Jurkat, Clone E6-1 (cell line): ENCODE measurements around the gene DLGAP1.
"Not testable (repeated sequence)": the region's sequence is repeated elsewhere in the genome, so short reads cannot be mapped to it uniquely, and the experiment has no call there.

Source experiments
- DNase-seq: peaks from one replicate; pipeline ENCODE4 v3.0.0-alpha.2; 2011; ENCODE audit warnings: low read depth, low spot score
- H3K4me3 ChIP-seq: 2 replicates; pipeline ENCODE4 v1.5.1; 2011; ENCODE audit warnings: mild to moderate bottlenecking, low read length, control low read depth, moderate library complexity

The DLGAP1 gene

GRCh38 chr18:3620146-3621119, 834.7 kb downstream of the DLGAP1 start:
- H3K4me3 ChIP-seq = no peak overlapping the region
- no peak for DNase-seq

GRCh38 chr18:3619746-3620145, 835.4 kb downstream of the DLGAP1 start:
- no peak for DNase-seq
- no peak overlapping the region for H3K4me3 ChIP-seq

- DNase-seq = no peak
- H3K4me3 ChIP-seq = no peak overlapping the region
Observed at GRCh38 chr18:3619222-3619621, 835.9 kb downstream of the DLGAP1 start.

- DNase-seq = no peak
- no peak overlapping the region for H3K4me3 ChIP-seq
Observed at GRCh38 chr18:3616744-3617143, 838.4 kb downstream of the DLGAP1 start.

GRCh38 chr18:3616142-3616541, 839.0 kb downstream of the DLGAP1 start:
- no peak for DNase-seq
- no peak overlapping the region for H3K4me3 ChIP-seq

- no peak for DNase-seq
- H3K4me3 ChIP-seq = no peak overlapping the region
Observed at GRCh38 chr18:3615374-3615985, 839.6 kb downstream of the DLGAP1 start.

GRCh38 chr18:3612315-3612714, 842.8 kb downstream of the DLGAP1 start:
- no peak overlapping the region for H3K4me3 ChIP-seq
- no peak for DNase-seq

- no peak for DNase-seq
- no peak overlapping the region for H3K4me3 ChIP-seq
Observed at GRCh38 chr18:3611313-3612090, 843.6 kb downstream of the DLGAP1 start.

GRCh38 chr18:3610813-3611212, 844.3 kb downstream of the DLGAP1 start:
- H3K4me3 ChIP-seq = no peak overlapping the region
- DNase-seq = no peak

GRCh38 chr18:3610188-3610708, 844.9 kb downstream of the DLGAP1 start:
- H3K4me3 ChIP-seq = no peak overlapping the region
- no peak for DNase-seq

GRCh38 chr18:3608488-3608887, 846.6 kb downstream of the DLGAP1 start:
- DNase-seq = no peak
- H3K4me3 ChIP-seq = no peak overlapping the region

- DNase-seq, H3K4me3 ChIP-seq: not testable (repeated sequence)
Observed at GRCh38 chr18:3608099-3608453, 847.0 kb downstream of the DLGAP1 start.

GRCh38 chr18:3607309-3608098, 847.6 kb downstream of the DLGAP1 start:
- no peak for DNase-seq
- H3K4me3 ChIP-seq = no peak overlapping the region

GRCh38 chr18:3606863-3607262, 848.2 kb downstream of the DLGAP1 start:
- DNase-seq, H3K4me3 ChIP-seq: not testable (repeated sequence)

GRCh38 chr18:3605954-3606443, 849.1 kb downstream of the DLGAP1 start:
- peak; percentile 65 for DNase-seq
- H3K4me3 ChIP-seq = peak overlapping the region; percentile 44

- H3K4me3 ChIP-seq = peak overlapping the region; percentile 44
- no peak for DNase-seq
Observed at GRCh38 chr18:3605486-3605952, 849.6 kb downstream of the DLGAP1 start.

- peak overlapping the region; percentile 13 for H3K4me3 ChIP-seq
- no peak for DNase-seq
Observed at GRCh38 chr18:3604498-3605408, 850.4 kb downstream of the DLGAP1 start.

GRCh38 chr18:3604235-3604497, 850.9 kb downstream of the DLGAP1 start:
- DNase-seq = no peak
- no peak overlapping the region for H3K4me3 ChIP-seq
